Stomach (tissue), 9 donors: ENCODE data around the gene RBMS3. TPM values are rescaled to one million over a fixed set of nuclear protein-coding genes. Genes with fewer than 3 reads are reported as not detected.

Experiments used
- DNase-seq, 2 donors: peaks; one replicate each; pipeline versions ENCODE4 v3.0.0 to v3.0.0-alpha.2; 2013 to 2019
- H3K27ac ChIP-seq, 5 donors: fragments of 200-600 bp in 4 of 5; sonication (generic) in 4 of 5; one replicate each; pipeline ENCODE4 v1.5.1; 2013 to 2019; ENCODE audit warnings: mild to moderate bottlenecking in 1 of 5, moderate library complexity in 1 of 5
- H3K27me3 ChIP-seq, 3 donors: fragments of 200-600 bp; sonication (generic); one replicate each; pipeline ENCODE4 v1.5.1; 2017 to 2019; ENCODE audit warnings: mixed run types in 1 of 3
- H3K36me3 ChIP-seq, 4 donors: fragments of 200-600 bp; sonication (generic); 1 replicate in 3 of 4; 2 replicates in 1 of 4; pipeline ENCODE4 v1.5.1; 2016 to 2019
- H3K4me1 ChIP-seq, 4 donors: fragments of 200-600 bp; sonication (generic); one replicate each; pipeline ENCODE4 v1.5.1; 2016 to 2019
- H3K4me3 ChIP-seq, 4 donors: fragments of 200-600 bp; sonication (generic) in 3 of 4; one replicate each; pipeline ENCODE4 v1.5.1; 2016 to 2019; ENCODE audit warnings: mild to moderate bottlenecking in 1 of 4
- H3K9me3 ChIP-seq, 4 donors: fragments of 200-600 bp; sonication (generic); one replicate each; pipeline ENCODE4 v1.5.1; 2016 to 2019
- CTCF ChIP-seq, 7 experiments: fragments of 450-650 bp in 4 of 7; fragments of 200-600 bp in 3 of 7; sonication (generic) in 3 of 7; IDR thresholded peaks; one replicate each; pipeline ENCODE4 v1.5.1; 2016 to 2019; ENCODE audit warnings: antibody characterized with exemption in 7 of 7, control low read depth in 2 of 7, mild to moderate bottlenecking in 1 of 7
- EP300 ChIP-seq: sonication (generic); formaldehyde crosslinking; IDR thresholded peaks from one replicate; pipeline ENCODE4 v1.6.1; 2017; ENCODE audit warnings: antibody characterized with exemption
- POLR2A ChIP-seq, 4 donors: fragments of 450-650 bp; IDR thresholded peaks; one replicate each; pipeline ENCODE4 v1.6.1; 2016; ENCODE audit warnings: antibody characterized with exemption in 4 of 4, control low read depth in 2 of 4, mild to moderate bottlenecking in 1 of 4, moderate library complexity in 1 of 4
- POLR2AphosphoS5 ChIP-seq, 3 donors: sonication (generic); formaldehyde crosslinking; IDR thresholded peaks; one replicate each; pipeline ENCODE4 v1.6.1; 2016; ENCODE audit warnings: antibody characterized with exemption in 3 of 3
- WGBS, 5 donors: extraction: QIAGEN DNeasy Blood & Tissue Kit in 3 of 5; methylation state at CpG; one replicate each; pipeline versions ENCODE4 v1.1.5 to v1.1.7; 2013 to 2018; 5-methylcytosine and 5-hydroxymethylcytosine counted together
- intact Hi-C: fragments of 100-400 bp; cut with DNase I; formaldehyde crosslinking; loops from one replicate; pipeline ENCODE4 v1.15.1; 2023; ENCODE audit warnings: low total_unique reads
- polyA plus RNA-seq, 3 donors: library from polyadenylated mRNA; stranded (reverse); fragments of 200-250 nt; gene quantifications; one replicate each; pipeline ENCODE4 v1.2.3, GENCODE V29; 2013
- total RNA-seq, 5 donors: library from RNA; depleted of rRNA; stranded (reverse); fragments of >200 nt; gene quantifications; one replicate each; pipeline versions ENCODE4 v1.1.0 to v1.2.3, GENCODE V29; 2014 to 2016
- donor health status: healthy with polysubstance abuse.
- donor health status: Bipolar disorder and iron deficiency.
- donor health status: healthy.

The RBMS3 gene
- total and polyA plus RNA-seq, 8 donors, result 2.0 to 103 (median 16.0) TPM

GRCh38 chr3:29345516-29346300 lies 64.8 kb downstream of the RBMS3 start:
- Histone ChIP-seq H3K27me3 (no peaks in the 10 kb centered on the region), H3K4me1 (no peaks in the 10 kb centered on the region), H3K4me3 (no peak overlapping the region), H3K27ac (no peak overlapping the region), H3K36me3 (no peaks in the 10 kb centered on the region), H3K9me3 (no peaks in the 10 kb centered on the region)
- TF ChIP-seq POLR2A (IDR thresholded peaks at IDR 0.05), result no peak
- TF ChIP-seq CTCF (IDR thresholded peaks at IDR 0.05), result no peak
- TF ChIP-seq EP300, result no peak
- TF ChIP-seq POLR2AphosphoS5 (IDR thresholded peaks at IDR 0.05), result no peak
- 64 to 89% (median 89%) methylated on average over 3 of the region's 3 CpGs for WGBS, 5 donors
- no peak for DNase-seq
- intact Hi-C loops, result no loop called here

GRCh38 chr3:29346828-29347227 lies 66.0 kb downstream of the RBMS3 start:
- no peak for DNase-seq
- 34 to 60% (median 49%) methylated on average over 1 of the region's 1 CpG for WGBS, 5 donors
- H3K4me3 ChIP-seq, result no peak overlapping the region
- H3K27me3 ChIP-seq, result no peaks in the 10 kb centered on the region
- TF ChIP-seq EP300 (no peak), POLR2A (IDR thresholded peaks at IDR 0.05) (no peak), CTCF (IDR thresholded peaks at IDR 0.05) (no peak), POLR2AphosphoS5 (IDR thresholded peaks at IDR 0.05) (no peak)
- intact Hi-C loops, result no loop called here
- H3K36me3 ChIP-seq, result no peaks in the 10 kb centered on the region
- H3K27ac ChIP-seq, result no peak overlapping the region
- H3K9me3 ChIP-seq, result no peaks in the 10 kb centered on the region
- no peaks in the 10 kb centered on the region for H3K4me1 ChIP-seq

GRCh38 chr3:29347412-29347811 lies 66.5 kb downstream of the RBMS3 start:
- 70 to 80% (median 79%) methylated on average over 5 of the region's 5 CpGs for WGBS, 5 donors
- DNase-seq, result no peak
- Histone ChIP-seq H3K4me3 (no peak overlapping the region), H3K4me1 (no peaks in the 10 kb centered on the region), H3K9me3 (no peaks in the 10 kb centered on the region), H3K27ac (no peak overlapping the region), H3K36me3 (no peaks in the 10 kb centered on the region), H3K27me3 (no peaks in the 10 kb centered on the region)
- TF ChIP-seq POLR2A (IDR thresholded peaks at IDR 0.05) (no peak), POLR2AphosphoS5 (IDR thresholded peaks at IDR 0.05) (no peak), EP300 (no peak), CTCF (IDR thresholded peaks at IDR 0.05) (no peak)
- intact Hi-C loops, result no loop called here

- Histone ChIP-seq H3K27me3 (no peaks in the 10 kb centered on the region), H3K4me1 (no peaks in the 10 kb centered on the region), H3K27ac (no peak overlapping the region), H3K9me3 (no peaks in the 10 kb centered on the region), H3K4me3 (no peak overlapping the region), H3K36me3 (no peaks in the 10 kb centered on the region)
- 69 to 90% (median 84%) methylated on average over 4 of the region's 4 CpGs for WGBS, 5 donors
- no peak for DNase-seq
- no peak for TF ChIP-seq EP300
- no peak for TF ChIP-seq CTCF (IDR thresholded peaks at IDR 0.05)
- TF ChIP-seq POLR2AphosphoS5 (IDR thresholded peaks at IDR 0.05), result no peak
- TF ChIP-seq POLR2A (IDR thresholded peaks at IDR 0.05), result no peak
- intact Hi-C loops, result no loop called here
Observed at GRCh38 chr3:29348316-29348715, 67.4 kb downstream of the RBMS3 start.
